ENCODE data around the gene SPATC1L.

Gene SPATC1L

GRCh38 chr21:46120301-46121285, 63.7 kb downstream of the SPATC1L start:
- no peak overlapping the region for H3K4me3 ChIP-seq (ENCODE audit: low read length)
- no peak for TF ChIP-seq CTCF (conservative IDR thresholded peaks at IDR 0.05; ENCODE audit: low read depth, low read length)
- no peak for DNase-seq (ENCODE audit: low read depth)

GRCh38 chr21:46119637-46120271, 64.5 kb downstream of the SPATC1L start:
- H3K4me3 ChIP-seq (ENCODE audit: low read length), result no peak overlapping the region
- no peak for TF ChIP-seq CTCF (conservative IDR thresholded peaks at IDR 0.05; ENCODE audit: low read depth, low read length)
- DNase-seq (ENCODE audit: low read depth), result no peak

GRCh38 chr21:46119144-46119636, 65.1 kb downstream of the SPATC1L start:
- H3K4me3 ChIP-seq (ENCODE audit: low read length), result no peak overlapping the region
- TF ChIP-seq CTCF (conservative IDR thresholded peaks at IDR 0.05; ENCODE audit: low read depth, low read length), result no peak
- no peak for DNase-seq (ENCODE audit: low read depth)

- DNase-seq (ENCODE audit: low read depth), result no peak
- no peak for TF ChIP-seq CTCF (conservative IDR thresholded peaks at IDR 0.05; ENCODE audit: low read depth, low read length)
- no peak overlapping the region for H3K4me3 ChIP-seq (ENCODE audit: low read length)
These were observed 65.7 kb downstream of the SPATC1L start for GRCh38 chr21:46118316-46119143.

- no peak for TF ChIP-seq CTCF (conservative IDR thresholded peaks at IDR 0.05; ENCODE audit: low read depth, low read length)
- no peak overlapping the region for H3K4me3 ChIP-seq (ENCODE audit: low read length)
- no peak for DNase-seq (ENCODE audit: low read depth)
These were observed 66.5 kb downstream of the SPATC1L start for GRCh38 chr21:46117586-46118315.

Measured in retinal pigment epithelial cell (primary cell).